Activated T-helper 9 cell treated with anti-CD3 and anti-CD28 coated beads, Interleukin-2, amount 50 U/mL, for 16 hours (primary cell): Measurements from ENCODE around the gene PPIG.
"Not testable (repeated sequence)": the region's sequence is repeated elsewhere in the genome, so short reads cannot be mapped to it uniquely, and the experiment has no call there.

Experiments
- DNase-seq: peaks from one replicate; pipeline ENCODE4 v3.0.0-alpha.2; 2020; ENCODE audit warnings: low read depth

PPIG gene

DNA sequence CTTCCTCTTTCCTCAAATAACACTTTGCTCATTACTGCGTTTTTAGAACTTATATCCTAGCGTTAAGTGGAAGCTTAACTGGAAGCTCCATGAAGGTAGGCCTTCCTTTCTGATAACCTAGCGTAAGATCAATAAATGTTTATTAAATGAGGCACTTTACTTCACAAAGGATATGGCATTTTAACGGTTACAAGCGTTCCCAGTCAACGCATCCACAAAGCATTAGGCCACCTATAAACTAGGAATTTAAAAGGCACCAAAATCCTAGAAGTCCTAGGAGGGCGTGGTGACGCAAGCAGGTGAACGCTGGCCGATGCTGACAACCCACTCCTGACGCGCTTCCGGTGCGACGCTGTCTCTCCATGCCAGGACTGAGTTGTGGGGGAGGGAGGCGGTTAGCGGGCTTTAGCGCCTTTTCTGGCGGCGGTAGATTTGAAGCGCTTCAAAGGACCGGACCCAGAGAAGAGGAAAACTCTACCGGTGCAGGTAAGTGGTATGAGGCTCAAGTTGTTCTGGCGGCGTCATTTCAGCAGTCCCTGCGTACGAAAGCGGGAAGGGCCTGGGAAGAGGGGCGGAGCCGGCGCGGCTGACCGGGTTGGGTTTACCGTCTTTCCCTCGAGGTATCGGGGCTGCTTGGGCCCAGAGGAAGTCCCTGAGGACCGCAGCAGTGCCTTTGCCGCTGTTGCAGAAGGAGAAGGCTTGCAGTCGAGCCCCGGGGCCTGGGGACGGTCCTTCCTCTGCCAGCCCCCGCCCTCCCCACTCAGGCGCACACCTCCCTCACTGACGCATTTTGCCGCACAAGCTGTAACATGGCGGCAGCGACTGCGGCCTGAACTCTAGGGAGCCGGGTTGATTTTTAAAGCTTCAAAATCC lies at the start of gene PPIG:
Gene PPIG (plus strand): TSS at position 347 of the 873 bp plus-strand sequence. CDS start 19,691 bp downstream, outside the sequence.
- DNase-seq, result peak; percentile 76

DNA sequence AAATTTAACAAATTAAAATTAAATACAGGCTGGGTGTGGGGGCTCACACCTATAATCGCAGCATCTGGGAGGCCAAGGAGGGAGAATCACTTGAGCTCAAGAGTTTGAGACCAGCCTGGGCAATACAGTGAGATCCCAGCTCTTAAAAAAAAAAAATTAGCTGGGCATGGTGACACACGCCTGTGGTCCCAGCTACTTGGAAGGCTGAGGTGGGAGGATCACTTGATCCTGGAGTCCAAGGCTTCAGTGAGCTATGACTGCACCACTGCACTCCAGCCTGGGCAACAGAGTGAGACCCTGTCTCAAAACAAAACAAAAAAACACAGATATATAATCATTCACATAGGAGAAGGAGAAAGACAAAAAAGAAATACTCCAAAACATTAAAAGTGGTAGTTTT lies 44.7 kb upstream of the PPIG start:
- not testable (repeated sequence) for DNase-seq

DNA sequence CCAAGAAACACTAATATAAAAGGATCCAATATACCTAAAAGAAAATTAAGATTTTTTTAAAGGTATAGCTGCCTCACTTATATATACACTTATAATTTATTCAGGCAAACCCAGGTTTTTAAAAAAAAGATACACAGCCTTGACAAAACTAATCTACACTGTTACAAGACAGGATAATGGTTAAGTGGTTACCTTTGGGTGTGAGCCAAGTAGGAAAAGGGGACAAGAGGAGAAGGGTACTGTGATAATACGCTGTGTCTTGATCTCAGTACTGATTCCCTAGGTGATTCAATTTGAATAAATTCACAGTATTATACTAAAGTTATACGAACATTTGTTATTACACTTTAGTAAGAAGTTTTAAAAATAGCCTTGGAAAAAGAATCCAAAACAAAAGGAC lies 44.0 kb upstream of the PPIG start:
- no peak for DNase-seq

DNA sequence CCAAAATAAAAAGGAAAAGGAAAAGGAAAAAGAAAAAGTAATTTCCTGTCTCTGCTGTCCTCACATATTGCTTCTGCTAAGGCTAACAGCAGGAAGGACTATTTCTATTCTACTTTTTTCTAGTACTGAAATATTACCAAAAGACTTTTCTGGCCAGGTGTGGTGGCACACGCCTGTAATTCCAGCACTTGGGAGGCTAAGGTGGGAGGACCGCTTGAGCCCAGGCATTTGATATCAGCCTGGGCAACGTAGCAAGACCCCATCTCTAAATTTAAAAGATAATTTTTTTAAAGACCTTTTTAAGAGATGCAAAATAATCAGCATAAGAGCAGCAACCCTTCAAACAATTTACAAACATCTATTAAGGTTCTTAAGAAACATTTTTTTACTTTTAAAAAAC lies 41.7 kb upstream of the PPIG start:
- no peak for DNase-seq

DNA sequence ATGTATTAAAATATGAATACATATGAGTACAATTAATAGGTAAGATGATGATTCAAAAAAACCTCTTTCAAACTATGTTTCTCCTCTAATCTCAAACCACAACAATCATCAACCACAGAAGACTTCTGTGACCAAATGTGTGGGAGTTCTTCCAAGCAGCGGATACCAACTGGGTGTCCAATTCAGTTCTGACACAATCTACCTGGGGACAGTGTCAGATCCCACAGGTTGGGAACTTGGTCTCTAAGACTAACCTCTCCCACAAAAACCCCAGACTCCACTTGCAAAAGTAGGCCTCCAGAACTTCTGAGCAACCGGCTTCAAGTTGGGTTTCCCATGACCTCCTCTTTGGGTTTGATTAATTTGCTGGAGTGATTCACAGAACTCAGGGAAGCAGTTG lies 37.4 kb upstream of the PPIG start:
- DNase-seq, result no peak

DNA sequence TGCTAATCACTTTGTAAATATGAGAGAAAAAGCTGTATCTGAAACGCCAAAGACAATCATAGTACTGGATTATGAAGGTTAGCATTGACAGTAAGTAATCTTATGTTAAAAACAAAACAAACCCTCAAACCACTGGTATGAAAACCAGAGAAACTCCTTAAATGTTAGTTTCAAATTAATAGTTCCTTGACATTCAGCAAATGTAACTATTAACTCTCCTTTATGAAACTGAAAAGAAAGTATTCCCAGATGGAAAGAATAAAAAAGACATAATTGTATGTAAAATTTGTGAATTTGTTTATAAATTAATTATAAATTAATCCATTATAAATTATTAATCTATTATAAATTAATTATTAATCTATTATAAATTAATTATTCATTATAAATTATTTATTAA lies 22.8 kb upstream of the PPIG start:
- no peak for DNase-seq

DNA sequence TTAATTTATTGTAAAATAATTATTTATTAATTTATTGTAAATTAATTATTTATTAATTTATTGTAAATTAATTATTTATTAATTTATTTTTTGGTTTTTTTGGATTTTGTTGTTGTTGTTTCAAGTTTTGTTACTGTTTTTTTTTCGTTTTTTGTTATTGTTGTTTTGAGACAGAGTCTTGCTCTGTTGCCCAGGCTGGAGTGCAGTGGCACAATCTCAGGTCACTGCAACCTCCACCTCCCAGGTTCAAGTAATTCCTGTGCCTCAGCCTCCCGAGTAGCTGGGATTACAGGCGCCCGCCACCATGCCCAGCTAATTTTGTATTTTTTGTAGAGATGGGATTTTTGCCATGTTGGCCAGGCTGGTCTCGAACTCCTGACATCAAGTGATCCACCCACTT lies 22.1 kb upstream of the PPIG start:
- DNase-seq, result not testable (repeated sequence)

DNA sequence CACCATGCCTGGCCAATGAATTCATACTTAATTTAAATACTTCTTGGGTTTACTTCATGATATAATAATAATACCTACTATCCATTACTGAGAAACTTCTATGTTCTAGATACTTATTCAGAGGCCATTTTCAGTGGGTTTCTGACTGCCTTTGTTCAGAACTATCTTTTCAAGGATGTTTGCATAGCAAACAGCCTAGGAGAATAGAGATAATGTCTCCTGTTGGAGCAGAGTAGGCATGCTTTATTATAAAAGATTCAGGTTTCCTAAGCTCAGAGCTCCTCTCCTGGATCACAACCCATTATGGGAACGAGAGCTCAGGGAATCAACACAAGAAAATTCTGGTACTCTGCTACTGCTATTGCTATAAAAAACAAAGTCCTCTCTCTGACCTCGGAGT lies 21.6 kb upstream of the PPIG start:
- no peak for DNase-seq

DNA sequence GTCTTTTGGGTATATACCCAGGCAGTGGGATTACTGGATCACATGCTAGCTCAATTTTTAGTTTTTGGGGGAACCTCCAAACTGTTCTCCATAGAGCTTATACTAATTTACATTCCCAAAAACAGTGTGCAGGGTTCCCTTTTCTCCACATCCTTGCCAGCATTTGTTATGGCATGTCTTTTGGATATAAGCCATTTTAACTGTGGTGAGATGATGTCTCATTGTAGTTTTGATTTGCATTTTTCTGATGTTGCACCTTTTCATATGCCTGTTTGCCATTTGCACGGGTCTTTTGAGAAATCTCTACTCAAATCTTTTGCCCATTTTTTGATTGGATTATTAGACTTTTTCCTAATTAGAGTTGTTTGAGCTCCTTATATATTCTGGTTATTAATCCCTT lies 18.5 kb upstream of the PPIG start:
- no peak for DNase-seq

DNA sequence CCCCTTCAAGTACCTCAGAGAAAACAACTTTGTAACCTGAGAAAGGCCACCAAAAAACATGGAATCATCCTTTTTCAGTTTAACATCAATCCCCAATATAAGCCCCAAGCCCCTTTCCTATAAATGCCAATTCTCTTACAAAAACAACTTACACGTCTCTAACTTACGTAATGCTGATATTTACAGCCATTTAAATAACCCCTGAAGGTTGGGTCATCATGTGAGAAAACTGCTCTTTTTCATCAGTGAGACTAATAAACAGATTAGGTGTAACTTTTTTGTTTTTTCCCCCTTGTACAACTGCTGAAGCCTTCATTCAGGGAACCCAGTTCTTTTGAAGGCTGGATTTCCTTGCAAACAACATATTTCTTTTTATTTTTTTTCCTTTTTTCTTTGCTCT lies 14.2 kb upstream of the PPIG start:
- no peak for DNase-seq

DNA sequence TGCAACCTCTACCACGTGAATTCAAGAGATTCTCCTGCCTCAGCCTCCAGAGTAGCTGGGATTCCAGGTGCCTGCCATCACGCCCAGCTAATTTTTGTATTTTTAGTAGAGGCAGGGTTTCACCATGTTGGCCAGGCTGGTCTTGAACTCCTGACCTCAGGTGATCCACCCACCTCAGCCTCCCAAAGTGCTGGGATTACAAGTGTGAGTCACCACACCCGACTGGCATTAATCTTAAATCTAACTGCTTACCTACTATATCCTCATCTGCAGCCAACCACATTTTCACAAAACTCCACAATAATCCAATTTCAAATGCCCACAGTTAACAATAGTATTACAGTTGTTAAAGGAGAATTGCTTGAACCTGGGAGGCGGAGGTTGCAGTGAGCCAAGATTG lies 13.4 kb upstream of the PPIG start:
- not testable (repeated sequence) for DNase-seq

DNA sequence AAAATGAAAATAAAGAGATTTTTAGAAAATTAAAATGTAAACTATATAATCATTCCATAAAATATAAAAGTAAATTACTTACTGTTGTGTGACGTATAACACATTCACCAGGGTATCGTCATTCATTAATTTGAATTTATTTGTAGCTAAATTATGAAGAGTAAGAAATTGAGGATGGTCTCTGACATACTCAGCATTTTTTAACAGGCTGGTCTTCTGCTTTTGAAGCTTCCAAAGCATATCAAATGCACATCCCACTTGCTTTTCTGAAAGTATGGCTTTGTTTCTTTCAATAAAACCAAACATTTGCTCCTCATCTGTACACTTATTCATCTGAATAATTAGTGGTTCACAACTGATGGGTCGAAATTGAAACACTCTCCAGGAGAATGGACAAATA lies 12.6 kb upstream of the PPIG start:
- no peak for DNase-seq

DNA sequence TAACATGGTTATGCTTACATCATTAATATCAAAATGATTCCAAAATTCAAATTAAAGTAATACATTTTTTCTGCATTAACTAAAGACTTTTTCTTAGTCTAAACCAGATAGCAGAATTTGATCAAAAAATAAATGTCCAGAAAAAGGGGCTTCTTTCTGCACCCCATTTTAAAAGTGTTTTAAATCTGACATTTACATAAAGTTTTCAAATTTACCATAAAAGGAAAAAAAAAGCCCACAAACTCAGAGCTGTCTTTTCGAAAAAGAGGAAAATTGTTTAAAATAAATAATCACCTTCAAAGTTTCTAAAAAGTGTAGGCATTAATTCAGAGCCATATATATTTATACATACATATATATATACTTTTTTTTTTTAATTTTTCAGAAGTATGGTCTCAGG lies 12.0 kb upstream of the PPIG start:
- DNase-seq, result no peak

DNA sequence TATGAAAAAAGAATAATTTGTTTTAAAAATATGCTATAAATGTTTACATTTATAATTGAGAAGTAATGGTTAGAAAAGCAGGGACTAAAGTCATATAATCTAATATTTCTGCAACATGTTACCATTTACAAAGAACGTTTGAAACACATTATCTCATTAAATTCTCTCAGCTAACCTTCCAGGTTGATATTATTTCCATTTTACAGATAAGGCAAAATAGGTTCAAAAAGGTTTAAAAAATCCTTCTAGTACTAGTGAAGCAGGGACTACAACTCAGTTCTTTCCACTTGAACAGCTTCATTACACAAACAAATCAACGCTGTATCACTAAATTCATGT lies 11.4 kb upstream of the PPIG start:
- DNase-seq, result no peak

DNA sequence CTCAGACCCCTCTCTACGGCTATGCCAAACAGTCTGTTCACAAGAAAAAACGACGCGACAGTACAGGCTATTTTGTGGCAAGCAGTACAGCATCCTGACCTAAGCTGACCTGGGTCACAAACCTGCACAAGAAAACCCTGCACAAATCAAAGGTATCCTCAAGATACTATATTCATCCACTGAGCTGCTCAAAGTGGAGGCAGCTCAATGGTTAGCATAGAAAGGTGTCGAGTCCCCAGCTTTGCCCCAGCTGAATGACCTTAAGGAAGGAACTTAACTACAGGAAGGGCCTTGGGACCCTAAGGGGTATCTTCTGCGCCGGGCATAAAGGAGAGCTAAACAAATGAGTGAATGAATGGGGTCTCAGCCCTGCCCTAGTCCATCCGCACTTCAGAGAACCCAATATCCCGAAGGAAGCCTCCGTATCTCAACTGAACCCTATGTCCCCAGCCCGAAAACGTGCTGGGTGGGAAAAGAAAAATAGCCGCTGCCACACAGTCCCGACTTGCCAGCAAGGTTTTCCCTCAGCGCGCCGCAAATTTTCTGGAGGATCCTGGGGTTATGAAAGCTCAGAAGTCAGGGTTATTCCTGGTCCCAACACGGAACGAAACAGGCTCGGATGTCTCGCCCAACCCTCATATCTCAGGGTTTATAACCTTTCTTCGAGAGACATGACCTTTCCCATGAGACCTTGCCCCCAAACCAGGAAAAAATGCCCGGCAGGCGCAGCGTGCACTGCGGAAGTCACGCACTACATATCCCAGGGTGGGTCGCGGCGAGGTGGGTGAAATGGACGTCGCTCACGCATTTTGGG lies 10.8 kb upstream of the PPIG start, which contains the start of gene FASTKD1:
Gene FASTKD1 (minus strand): TSS at position 706 of the 814 bp plus-strand sequence. CDS start 1,836 bp downstream, outside the sequence.
- peak; percentile 78 for DNase-seq

DNA sequence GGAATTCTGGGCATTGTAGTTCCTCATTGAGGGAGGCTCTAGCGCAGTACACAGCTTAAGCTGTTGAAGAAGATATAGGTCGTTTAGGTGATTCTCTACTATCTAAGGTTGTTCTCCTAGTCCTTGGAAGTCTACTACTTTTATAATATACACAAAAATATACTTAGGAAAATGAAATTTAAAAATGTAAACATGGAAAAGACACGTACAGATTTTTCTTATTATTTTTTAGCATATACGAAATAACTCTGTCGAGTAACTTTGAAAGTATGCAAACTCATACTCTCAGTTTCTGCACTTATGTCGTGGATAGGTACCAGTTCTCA lies 10.2 kb upstream of the PPIG start:
- DNase-seq, result no peak

DNA sequence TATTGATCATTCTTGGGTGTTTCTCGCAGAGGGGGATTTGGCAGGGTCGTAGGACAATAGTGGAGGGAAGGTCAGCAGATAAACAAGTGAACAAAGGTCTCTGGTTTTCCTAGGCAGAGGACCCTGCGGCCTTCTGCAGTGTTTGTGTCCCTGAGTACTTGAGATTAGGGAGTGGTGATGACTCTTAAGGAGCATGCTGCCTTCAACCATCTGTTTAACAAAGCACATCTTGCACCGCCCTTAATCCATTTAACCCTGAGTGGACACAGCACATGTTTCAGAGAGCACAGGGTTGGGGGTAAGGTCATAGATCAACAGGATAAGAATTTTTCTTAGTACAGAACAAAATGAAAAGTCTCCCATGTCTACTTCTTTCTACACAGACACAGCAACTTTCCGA lies 9.6 kb upstream of the PPIG start:
- not testable (repeated sequence) for DNase-seq

DNA sequence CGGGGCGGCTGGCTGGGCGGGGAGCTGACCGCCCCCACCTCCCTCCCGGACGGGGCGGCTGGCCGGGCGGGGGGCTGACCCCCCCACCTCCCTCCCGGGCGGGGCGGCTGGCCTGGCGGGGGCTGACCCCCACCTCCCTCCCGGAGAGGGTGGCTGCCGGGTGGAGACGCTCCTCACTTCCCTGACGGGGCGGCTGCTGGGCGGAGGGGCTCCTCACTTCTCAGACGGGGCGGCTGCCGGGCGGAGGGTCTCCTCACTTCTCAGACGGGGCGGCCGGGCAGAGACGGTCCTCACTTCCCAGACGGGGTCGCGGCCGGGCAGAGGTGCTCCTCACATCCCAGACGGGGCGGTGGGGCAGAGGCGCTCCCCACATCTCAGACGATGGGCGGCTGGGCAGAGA lies 8.9 kb upstream of the PPIG start:
- DNase-seq, result not testable (repeated sequence)

DNA sequence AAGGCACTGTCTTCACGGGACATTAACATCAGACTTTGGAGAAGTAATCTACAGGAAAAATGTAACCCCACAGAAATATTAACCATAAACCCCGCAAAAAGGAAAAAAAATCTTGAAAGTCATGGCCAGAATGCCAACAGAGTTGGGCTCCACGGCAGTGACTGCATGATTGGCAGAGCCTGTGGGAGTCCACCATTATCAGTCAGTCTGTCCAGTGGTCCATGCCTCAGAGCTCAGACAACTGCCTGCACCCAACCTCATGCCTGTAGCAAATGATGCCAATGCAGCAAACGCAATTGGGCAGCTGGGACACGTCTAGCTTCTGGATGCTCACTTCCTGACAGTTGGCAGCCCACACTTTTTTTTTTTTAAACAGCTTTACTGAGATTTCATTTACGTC lies 5.1 kb upstream of the PPIG start:
- DNase-seq, result no peak

DNA sequence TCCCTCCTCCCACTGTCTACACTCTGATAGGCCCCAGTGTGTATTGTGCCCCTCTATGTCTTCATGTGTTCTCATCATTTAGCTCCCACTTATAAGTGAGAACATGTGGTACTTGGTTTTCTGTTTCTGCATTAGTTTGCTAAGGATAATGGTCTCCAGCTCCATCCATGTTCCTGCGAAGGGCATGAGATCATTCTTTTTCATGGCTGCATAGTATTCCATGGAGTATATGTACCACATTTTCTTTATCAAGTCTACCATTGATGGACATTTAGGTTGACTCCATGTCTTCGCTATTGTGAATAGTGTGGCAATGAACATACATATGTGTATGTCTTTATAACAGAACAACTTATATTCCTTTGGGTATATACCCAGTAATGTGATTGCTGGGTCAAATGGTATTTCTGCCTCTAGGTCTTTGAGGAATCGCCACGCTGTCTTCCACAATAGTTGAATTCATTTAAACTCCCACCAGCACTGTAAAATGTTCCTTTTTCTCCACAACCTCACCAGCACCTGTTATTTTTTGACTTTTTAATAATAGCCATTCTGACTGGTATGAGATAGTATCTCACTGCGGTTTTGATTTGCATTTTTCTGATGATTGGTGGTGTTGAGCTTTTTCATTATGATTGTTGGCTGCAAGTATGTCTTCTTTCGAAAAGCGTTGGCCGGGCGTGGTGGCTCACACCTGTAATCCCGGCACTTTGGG lies 1.4 kb upstream of the PPIG start:
- DNase-seq, result not testable (repeated sequence)

DNA sequence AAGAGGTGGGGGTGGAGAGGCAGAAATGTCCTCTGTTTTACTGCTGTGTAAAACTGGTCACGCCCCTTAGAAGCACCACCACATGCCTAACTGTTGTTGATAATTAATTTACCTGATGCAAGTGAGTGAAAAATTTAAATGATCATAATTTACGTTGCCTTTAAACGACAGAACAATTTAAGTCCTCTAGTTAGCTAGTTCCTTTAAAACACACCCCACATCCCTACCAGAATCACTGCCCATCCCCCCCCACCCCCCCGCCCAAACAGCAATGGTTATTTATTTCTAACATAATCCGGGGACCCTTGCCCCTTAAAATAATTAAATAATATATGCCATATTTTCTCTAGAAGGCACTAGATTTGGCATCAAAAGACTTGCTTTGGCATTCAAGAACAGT lies 633 bp upstream of the PPIG start:
- no peak for DNase-seq

DNA sequence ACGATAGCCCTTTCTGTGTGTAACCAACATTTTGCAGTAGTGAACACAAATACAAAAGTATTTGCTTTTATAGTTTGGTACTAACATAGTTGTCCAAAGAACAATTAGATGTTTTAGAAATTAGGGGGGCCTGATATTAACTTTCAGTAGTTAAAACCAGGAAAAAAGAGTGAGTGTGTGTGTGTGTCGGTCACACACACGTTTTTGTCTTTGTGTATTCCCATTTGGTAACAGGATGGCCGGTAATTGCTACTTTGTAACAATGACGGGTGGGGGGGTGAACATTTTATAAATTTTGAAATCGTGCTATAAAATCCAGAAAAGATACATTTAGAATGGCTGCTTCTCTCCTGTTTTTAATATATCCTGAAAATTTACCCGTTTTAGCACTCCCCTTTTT lies 1.5 kb downstream of the PPIG start:
- DNase-seq, result no peak

DNA sequence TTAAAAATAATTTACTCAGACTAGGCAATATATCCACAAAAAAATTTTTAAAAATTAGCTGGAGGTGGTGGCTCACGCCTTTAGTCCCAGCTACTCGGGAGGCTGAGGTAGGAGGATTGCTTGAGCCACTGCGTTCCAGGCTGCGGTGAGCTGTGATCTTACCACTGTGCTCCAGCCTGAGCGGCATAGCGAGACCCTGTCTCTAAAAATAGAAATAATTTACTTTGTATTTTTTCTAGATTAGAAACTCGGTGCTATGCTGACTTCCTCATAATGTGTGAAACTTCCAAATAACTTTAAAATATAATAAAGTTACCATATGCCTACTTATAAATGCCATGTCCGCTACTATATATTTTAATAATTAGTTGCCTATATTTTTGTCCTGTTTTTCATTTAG lies 6.7 kb downstream of the PPIG start:
- no peak for DNase-seq
